Anterior cingulate cortex (tissue), 58 donors: ENCODE results near the gene PCNX1.

Experiments used
- DNase-seq, 58 donors: peaks; one replicate each; lab custom pipeline; 2025; lab: John Stamatoyannopoulos, UW

Gene PCNX1

DNA sequence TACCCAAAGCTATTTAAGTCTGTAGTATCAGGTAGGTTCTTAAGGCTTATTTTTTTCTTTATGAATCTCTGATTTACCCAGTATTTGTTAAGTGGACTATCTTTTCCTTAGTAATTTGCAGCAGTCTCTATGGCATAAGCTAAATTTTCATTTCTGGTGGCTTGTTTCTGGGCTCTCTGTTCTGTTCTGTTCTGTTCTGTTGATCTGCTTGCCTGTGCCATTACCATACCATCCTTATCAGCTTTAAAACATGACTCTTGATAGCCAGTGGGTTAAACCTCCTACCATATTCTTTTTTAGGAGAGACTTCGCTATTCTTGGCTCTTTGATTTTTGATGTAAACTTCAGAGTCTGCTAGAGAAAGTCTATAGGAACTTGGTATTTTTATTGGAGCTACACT is 46.8 kb downstream of the PCNX1 start:
- no peak for DNase-seq

DNA sequence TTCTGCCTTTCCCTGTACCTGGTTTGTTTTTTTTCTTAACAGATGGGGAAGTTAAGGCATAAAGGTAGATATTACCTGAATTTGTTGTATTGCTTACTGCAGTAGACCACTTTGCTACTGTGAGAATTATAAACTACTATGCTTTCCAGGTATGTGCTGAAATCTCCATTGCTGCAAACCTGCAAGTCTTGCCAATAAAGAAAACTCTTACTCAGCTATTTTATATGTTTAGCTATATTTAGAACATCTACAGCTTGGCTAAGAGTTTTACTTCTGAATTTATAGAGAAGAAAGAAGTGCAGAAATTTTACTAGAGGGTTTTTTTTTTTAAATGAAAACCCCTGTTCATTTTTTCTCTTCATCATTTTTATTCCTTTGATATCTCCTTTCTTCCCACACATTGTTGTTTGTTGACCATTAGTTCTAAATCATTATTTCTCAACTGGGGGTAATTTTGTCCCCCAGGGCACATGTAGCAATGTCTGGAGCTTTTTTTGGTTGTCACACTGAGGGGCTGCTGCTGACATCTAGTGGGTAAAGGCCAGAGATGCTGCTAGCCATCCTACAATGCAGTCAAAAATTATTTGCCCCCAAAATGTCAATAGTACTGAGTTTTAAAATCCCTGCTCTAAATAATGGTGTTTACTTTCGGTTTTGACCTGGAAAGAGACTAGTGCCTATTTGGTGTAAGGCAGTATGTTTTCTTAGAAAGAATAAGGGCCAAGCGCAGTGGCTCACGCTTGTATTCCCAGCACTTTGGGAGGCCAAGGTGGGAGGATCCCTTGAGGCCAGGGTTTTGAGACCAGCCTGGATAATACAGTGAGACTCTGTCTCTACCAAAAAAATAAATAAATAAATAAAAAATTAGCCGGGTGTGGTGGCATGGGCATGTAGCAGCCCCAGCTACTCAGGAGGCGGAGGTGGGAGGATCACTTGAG is 48.6 kb downstream of the PCNX1 start:
- peak in 1 of 58 donors; percentile 4 for DNase-seq

GRCh38 chr14:70956511-70956910 is 49.3 kb downstream of the PCNX1 start:
- DNase-seq: no peak

GRCh38 chr14:70957710-70958109 is 50.5 kb downstream of the PCNX1 start:
- no peak for DNase-seq

GRCh38 chr14:70962935-70963334 is 55.7 kb downstream of the PCNX1 start:
- no peak for DNase-seq

DNA sequence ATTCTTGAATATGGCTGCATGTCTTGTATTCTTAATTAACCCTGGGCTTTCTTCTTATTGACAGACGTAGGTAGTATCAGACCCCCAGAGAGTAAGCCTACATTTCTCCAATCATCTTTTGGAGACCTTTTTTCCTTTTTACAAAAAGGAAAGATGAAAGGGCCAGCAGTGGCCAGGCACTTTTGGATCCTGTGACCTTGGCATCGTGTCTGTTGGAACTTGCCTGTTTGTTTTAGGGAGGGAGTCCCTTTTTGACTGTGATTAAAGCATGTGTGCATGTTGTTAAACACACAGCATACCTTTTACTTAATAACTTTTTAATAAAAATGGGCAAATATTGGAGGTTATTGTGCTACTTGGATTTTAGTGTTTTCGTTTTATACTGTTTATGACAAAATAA is 57.2 kb downstream of the PCNX1 start:
- DNase-seq: no peak

DNA sequence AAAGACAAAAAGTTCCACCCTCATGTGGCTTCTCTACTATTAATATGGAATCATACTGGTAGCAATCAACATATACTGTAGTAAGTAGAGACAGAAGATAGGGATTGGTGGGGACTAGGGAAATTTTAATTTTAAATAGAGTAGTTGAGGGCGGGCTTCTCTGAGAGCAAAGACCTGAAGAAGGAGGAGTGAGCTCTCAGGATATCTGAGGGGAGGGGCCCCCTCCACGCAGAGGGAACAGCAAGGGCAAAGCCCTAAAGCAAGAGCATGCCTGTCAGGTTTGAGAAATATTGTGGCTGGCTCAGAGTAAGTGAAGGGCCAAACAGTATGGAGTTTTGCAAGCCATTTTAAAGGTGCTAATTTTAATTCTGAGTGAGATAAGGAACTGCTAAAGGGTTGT is 64.3 kb downstream of the PCNX1 start:
- DNase-seq: no peak

DNA sequence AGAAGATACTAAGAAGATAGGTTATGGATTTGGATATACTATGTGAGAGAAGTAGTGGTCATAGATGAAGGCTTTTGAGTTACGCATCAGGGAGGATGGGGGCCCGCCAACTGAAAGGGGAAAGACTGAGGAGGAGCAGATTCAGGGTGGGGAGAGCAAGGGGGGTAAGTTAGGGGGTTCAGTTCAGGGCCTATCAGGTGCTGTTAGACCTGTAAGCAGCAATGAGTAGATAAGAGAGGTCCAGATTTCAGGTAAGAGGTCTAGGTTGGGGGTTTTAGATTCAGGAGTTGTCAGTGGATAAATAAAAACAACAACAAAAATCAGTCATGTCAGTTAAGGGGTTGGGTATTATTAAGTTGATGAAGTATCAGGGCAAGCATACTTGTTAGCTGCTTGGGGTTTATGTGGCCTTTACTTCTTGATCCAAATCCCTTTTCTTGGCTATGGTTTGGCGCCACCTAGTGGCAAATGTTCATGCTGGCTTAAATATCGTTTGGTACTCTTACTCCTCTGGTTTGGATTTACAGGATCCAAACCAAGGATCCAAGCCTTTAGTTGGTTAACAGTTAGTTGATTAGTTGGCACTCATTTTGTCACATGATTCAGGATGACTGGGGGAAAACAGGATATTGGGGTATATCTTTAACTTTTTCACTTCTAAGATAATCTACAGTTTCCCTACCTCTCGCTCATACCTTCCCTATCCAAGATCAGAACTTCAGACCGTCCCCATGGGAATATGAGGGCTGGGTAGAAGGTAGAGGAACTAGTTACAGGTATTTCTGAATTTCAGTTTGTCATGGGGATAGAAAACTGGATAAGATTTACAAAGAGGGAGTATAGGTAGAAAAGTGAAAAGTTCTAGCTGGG is 65.1 kb downstream of the PCNX1 start:
- DNase-seq: peak in 56 of 58 donors; percentile 4 to 92 (median 50)

- DNase-seq: no peak
These were observed 69.3 kb downstream of the PCNX1 start for GRCh38 chr14:70976591-70976990.

GRCh38 chr14:70981000-70981952 is 74.0 kb downstream of the PCNX1 start:
- no peak for DNase-seq

DNA sequence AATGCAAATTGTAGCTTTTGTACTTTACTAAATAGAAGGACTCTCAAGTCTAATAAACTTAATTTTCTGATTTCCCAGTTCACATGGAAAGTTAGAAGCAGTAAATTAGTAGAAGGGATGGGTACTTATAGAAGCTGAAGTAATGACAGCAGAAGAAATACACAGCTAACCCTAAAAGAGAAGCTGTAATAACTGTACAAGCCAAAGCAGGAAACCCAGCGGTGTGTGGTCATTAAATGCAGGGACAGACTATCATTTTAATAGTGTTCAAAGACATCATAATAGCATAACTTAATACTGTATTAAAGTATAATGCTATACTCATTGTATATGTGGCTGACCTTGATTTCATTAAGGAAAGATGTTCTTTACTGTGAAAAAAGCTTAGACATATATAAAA is 74.9 kb downstream of the PCNX1 start:
- no peak for DNase-seq

GRCh38 chr14:70987041-70987440 is 79.8 kb downstream of the PCNX1 start:
- no peak for DNase-seq

GRCh38 chr14:70988452-70988851 is 81.2 kb downstream of the PCNX1 start:
- no peak for DNase-seq

- DNase-seq: no peak
These were observed 86.7 kb downstream of the PCNX1 start for GRCh38 chr14:70993931-70994330.

DNA sequence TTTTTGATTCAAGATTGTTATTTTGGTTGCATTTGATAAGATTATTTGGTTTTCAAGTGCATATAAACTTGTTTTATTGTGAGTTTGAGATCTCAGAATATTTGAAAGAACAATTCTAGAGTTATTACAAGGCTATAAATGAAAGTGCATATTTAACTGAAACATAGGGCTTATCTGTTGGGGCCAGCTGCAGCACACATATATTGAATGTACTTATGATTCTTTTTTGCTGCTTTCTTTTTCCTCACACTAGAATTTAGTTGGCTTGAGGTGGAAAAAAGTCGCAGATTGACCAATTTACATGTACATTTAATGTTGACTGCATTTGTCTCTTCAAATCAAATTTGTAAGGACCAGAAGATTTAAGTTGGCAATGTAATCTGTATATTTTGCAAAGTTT is 88.0 kb downstream of the PCNX1 start:
- no peak for DNase-seq

DNA sequence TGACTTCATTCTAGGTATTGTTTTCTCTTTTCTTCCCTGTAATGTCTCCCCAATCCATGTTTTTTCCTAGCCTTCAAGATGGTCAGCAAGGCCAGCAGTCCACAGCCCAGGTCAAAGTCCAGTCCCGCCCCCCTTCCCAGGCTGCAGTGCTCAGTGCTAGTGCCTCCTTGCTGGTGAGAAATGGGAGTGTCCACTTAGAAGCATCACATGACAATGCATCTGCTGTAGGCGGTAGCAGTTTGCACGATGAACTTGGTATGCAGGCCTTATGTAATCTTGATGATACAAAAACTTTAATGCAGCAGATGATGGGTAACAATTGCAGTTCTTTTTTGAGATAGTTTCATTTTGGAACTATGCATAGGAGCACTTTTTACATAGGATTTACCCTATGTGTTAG is 88.4 kb downstream of the PCNX1 start:
- no peak for DNase-seq

DNA sequence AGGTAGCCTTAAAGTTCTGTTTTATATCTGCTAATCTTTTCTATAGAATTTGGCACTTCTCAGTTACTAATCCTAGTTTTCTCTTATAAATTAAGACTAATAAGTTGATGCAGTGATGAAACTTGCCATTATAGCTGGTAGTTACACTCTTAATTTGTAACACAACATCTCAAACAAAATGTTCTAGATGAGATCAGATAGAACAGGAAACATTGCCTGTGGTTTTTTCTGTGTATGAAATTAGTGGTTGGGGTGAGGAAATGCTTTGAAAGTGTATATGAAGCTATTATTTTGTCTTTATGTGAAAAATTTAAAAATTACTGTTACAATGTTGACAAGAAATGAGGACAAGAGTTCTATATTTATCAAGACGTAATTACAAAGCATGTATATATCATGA is 91.9 kb downstream of the PCNX1 start:
- DNase-seq: no peak

DNA sequence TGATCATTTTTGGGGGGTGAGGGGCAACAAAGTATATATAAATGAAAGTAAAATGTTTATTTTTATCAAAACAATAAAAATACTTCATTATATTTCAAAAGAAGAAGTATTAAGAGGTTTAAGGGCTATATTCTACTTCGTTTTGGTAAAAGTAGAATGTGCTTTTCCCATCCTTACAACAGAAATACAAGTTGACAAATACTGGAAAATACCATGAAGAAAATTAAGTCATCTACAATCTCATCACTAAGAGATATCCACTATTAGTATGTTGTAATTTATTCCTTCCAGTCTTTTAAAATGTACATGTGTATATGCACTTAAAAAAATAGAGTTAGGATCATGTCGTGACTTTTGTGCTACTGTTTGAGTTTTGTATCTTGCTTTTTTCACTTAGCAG is 92.8 kb downstream of the PCNX1 start:
- no peak for DNase-seq

DNA sequence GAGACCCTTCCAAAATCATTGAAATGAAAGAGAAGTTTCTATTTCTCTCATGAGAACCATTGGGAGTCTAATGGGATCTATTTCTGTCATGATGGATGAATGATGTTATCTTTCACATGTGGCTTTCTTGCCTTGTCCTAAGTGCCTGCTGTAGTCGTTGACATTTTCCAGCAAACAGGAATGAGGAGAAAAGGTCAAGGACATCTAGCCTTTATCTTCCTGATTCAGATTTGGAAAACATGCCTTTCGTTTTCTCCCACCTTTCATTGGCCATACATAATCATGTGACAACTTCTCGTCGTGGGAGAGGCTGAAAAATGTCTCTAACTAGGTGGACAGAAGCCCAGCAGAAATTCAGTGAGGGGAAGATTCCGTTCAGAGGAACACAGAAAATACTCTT is 94.5 kb downstream of the PCNX1 start:
- no peak for DNase-seq

DNA sequence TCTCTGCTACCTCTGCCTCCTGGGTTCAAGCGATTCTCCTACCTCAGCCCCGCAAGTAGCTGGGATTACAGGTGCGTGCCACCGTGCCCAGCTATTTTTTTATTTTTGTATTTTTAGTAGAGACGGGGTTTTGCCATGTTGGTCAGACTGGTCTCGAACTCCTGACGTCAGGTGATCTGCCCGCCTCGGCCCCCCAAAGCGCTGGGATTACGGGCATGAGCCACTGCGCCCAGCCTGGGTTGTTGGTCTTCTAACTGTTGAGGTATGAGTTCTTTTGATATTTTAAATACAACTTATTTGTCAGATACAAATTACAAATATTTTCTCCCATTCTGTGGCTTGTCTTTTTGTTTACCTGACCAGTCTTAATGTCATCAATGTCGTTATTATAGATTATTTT is 95.9 kb downstream of the PCNX1 start:
- DNase-seq: no peak
